Neural progenitor cell (in vitro differentiated cells): ENCODE data around the gene R3HDM4. TPM values are rescaled to one million over a fixed set of nuclear protein-coding genes. Genes with fewer than 3 reads are reported as not detected.

Source experiments
- DNase-seq: peaks from one replicate; pipeline ENCODE4 v3.0.0-alpha.2; 2016; ENCODE audit warnings: low spot score
- H2AFZ ChIP-seq: fragments of 200-600 bp; sonication (generic); replicated peaks from 2 replicates; pipeline ENCODE4 v1.6.1; 2016; ENCODE audit warnings: antibody characterized with exemption
- H3F3A ChIP-seq: fragments of 200-600 bp; sonication (generic); 2 replicates; pipeline ENCODE4 v1.6.1; 2016; ENCODE audit warnings: antibody characterized with exemption, low read depth
- H3K27ac ChIP-seq: fragments of 200-600 bp; sonication (generic); 2 replicates; pipeline ENCODE4 v1.5.1; 2016; ENCODE audit warnings: mild to moderate bottlenecking
- H3K27me3 ChIP-seq: fragments of 200-600 bp; sonication (generic); 2 replicates; pipeline ENCODE4 v1.6.1; 2016; ENCODE audit warnings: mild to moderate bottlenecking, moderate library complexity
- H3K36me3 ChIP-seq: fragments of 200-600 bp; sonication (generic); 2 replicates; pipeline ENCODE4 v1.5.1; 2016
- H3K4me1 ChIP-seq: fragments of 200-600 bp; sonication (generic); 2 replicates; pipeline ENCODE4 v1.6.1; 2016; ENCODE audit warnings: mixed run types
- H3K4me2 ChIP-seq: fragments of 200-600 bp; sonication (generic); 2 replicates; pipeline ENCODE4 v1.6.1; 2016
- H3K4me3 ChIP-seq: fragments of 200-600 bp; sonication (generic); 2 replicates; pipeline ENCODE4 v1.5.1; 2016
- H3K79me2 ChIP-seq: fragments of 200-600 bp; sonication (generic); 2 replicates; pipeline ENCODE4 v1.6.1; 2016; ENCODE audit warnings: low read depth
- H3K9ac ChIP-seq: fragments of 200-600 bp; sonication (generic); 2 replicates; pipeline ENCODE4 v1.6.1; 2016
- H3K9me3 ChIP-seq: fragments of 200-600 bp; sonication (generic); 2 replicates; pipeline ENCODE4 v1.5.1; 2016; ENCODE audit warnings: low read depth
- H4K20me1 ChIP-seq: fragments of 200-600 bp; sonication (generic); 2 replicates; pipeline ENCODE4 v1.6.1; 2016; ENCODE audit warnings: low read depth
- H3K27ac Mint-ChIP-seq: 3 replicates; pipeline ENCODE4 v1.8.0; 2021; ENCODE audit warnings: mixed read lengths
- H3K27me3 Mint-ChIP-seq: 2 replicates; pipeline ENCODE4 v1.8.0; 2022; ENCODE audit warnings: low read depth, mild to moderate bottlenecking, inconsistent platforms, moderate library complexity, mixed read lengths; ENCODE audit not compliant: insufficient read depth
- H3K36me3 Mint-ChIP-seq: 3 replicates; pipeline ENCODE4 v1.8.0; 2021; ENCODE audit warnings: mixed read lengths
- H3K4me1 Mint-ChIP-seq: 3 replicates; pipeline ENCODE4 v1.8.0; 2021; ENCODE audit warnings: mixed read lengths
- H3K4me3 Mint-ChIP-seq: 3 replicates; pipeline ENCODE4 v1.8.0; 2021; ENCODE audit warnings: mild to moderate bottlenecking, moderate library complexity, mixed read lengths
- H3K9me3 Mint-ChIP-seq: 3 replicates; pipeline ENCODE4 v1.8.0; 2020; ENCODE audit warnings: mixed read lengths
- EZH2 ChIP-seq: fragments of 200-600 bp; sonication (generic); IDR thresholded peaks from 2 replicates; pipeline ENCODE4 v1.6.1; 2017; ENCODE audit warnings: antibody characterized with exemption, mild to moderate bottlenecking, moderate library complexity
- EZH2phosphoT487 ChIP-seq: fragments of 200-600 bp; sonication (generic); IDR thresholded peaks from 2 replicates; pipeline ENCODE4 v1.6.1; 2017; ENCODE audit warnings: antibody characterized with exemption
- total RNA-seq: library from RNA; depleted of rRNA; stranded (reverse); fragments of >200 nt; gene quantifications from 2 replicates; pipeline ENCODE4 v1.2.3, GENCODE V29; 2015; ENCODE audit warnings: low replicate concordance
- TF ChIP-seq, protein P1 (sequence below): fragments of 200-600 bp; sonication (generic); IDR thresholded peaks from 2 replicates; pipeline ENCODE4 v1.5.1; 2017; ENCODE audit warnings: antibody characterized with exemption, mild to moderate bottlenecking

Gene R3HDM4
- total RNA-seq, 1 donor from 2014 or later = 22.7 TPM

DNA sequence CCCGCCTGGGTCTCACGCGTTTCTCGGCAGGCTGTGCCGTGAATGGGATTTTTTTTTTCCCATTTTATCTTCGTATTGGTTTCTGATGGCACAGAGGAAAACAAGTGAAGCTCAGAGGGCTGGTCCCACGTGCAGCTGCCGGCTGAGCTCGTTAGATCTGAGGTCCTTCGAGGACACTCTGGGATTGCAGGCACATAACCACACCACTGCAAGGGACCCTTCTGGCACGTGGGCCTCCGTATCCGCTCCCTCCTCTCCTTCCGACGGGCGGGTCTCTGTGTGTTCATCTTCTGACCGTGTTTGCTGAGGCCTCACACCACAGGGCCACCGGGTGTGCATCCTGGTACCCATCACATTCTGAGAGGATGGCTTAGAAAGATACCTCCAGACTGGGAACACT lies 36.9 kb downstream of the R3HDM4 start:
- no peak for TF ChIP-seq EZH2
- TF ChIP-seq EZH2phosphoT487 = no peak
- TF ChIP-seq, protein P1, sequence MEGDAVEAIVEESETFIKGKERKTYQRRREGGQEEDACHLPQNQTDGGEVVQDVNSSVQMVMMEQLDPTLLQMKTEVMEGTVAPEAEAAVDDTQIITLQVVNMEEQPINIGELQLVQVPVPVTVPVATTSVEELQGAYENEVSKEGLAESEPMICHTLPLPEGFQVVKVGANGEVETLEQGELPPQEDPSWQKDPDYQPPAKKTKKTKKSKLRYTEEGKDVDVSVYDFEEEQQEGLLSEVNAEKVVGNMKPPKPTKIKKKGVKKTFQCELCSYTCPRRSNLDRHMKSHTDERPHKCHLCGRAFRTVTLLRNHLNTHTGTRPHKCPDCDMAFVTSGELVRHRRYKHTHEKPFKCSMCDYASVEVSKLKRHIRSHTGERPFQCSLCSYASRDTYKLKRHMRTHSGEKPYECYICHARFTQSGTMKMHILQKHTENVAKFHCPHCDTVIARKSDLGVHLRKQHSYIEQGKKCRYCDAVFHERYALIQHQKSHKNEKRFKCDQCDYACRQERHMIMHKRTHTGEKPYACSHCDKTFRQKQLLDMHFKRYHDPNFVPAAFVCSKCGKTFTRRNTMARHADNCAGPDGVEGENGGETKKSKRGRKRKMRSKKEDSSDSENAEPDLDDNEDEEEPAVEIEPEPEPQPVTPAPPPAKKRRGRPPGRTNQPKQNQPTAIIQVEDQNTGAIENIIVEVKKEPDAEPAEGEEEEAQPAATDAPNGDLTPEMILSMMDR = no peak
- H3K27me3 Mint-ChIP-seq = peaks cover 10% of the 10 kb centered on the region
- no peaks in the 10 kb centered on the region for H3K9me3 ChIP-seq

DNA sequence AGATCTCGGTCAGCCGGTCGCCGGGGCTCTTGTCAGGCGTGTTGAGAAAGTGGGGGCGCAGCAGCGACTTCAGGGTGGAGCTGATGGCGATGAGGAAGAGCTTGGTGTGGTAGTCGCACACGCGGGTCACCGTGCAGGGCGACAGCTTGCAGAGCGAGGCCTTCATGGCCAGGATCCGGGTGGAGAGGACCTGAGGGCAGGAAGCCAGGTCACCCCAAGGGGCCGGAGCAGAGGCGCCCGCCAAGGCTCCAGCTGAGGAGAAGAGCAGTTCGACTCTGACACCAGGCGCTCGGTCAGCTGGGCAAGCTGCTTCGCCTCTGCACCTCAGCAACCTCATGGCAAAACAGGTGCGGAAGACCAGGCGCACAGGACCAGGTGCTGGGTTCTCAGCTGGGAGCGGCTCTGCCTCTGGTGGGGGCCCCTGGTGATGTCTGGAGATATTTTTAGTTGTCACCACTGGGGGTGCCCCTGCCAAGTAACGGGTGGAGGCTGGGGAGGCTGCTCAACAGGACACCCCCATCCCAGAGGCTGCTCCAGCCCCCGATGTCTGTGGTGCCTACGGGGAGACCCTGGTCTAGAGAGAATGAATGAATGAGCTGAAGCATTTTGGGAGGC lies 37.6 kb downstream of the R3HDM4 start:
- H3K4me3 Mint-ChIP-seq = no peak overlapping the region
- Histone ChIP-seq H2AFZ (no peak overlapping the region), H3K9me3 (no peaks in the 10 kb centered on the region), H4K20me1 (peaks cover 10% of the 10 kb centered on the region), H3K4me3 (no peak overlapping the region), H3K27ac (no peak overlapping the region), H3K79me2 (no peaks in the 10 kb centered on the region), H3K27me3 (no peaks in the 10 kb centered on the region), H3K4me2 (no peak overlapping the region), H3K36me3 (no peaks in the 10 kb centered on the region), H3F3A (peaks cover 22% of the 10 kb centered on the region), H3K9ac (no peak overlapping the region), H3K4me1 (no peaks in the 10 kb centered on the region)
- no peak overlapping the region for H3K27ac Mint-ChIP-seq
- H3K27me3 Mint-ChIP-seq = peaks cover 10% of the 10 kb centered on the region
- TF ChIP-seq EZH2phosphoT487 (no peak), EZH2 (no peak)
- TF ChIP-seq, protein P1 = no peak
- H3K36me3 Mint-ChIP-seq = peaks cover 12% of the 10 kb centered on the region
- H3K9me3 Mint-ChIP-seq = no peaks in the 10 kb centered on the region
- peaks cover 4% of the 10 kb centered on the region for H3K4me1 Mint-ChIP-seq
- no peak for DNase-seq

More for the DNA sequence above, 36.9 kb downstream of the R3HDM4 start:
- peaks cover 4% of the 10 kb centered on the region for H3K4me1 Mint-ChIP-seq
- no peaks in the 10 kb centered on the region for H3K36me3 ChIP-seq
- no peaks in the 10 kb centered on the region for H3K4me1 ChIP-seq
- no peak overlapping the region for H3K27ac ChIP-seq
- H3K9ac ChIP-seq = no peak overlapping the region
- H3K4me3 Mint-ChIP-seq = no peak overlapping the region
- H3K27ac Mint-ChIP-seq = no peak overlapping the region
- H3K27me3 ChIP-seq = no peaks in the 10 kb centered on the region
- H3K79me2 ChIP-seq = no peaks in the 10 kb centered on the region
- no peak for DNase-seq
- H3F3A ChIP-seq = peaks cover 21% of the 10 kb centered on the region
- H4K20me1 ChIP-seq = peaks cover 14% of the 10 kb centered on the region
- H2AFZ ChIP-seq = no peak overlapping the region
- H3K9me3 Mint-ChIP-seq = no peaks in the 10 kb centered on the region
- peaks cover 15% of the 10 kb centered on the region for H3K36me3 Mint-ChIP-seq
- H3K4me2 ChIP-seq = no peak overlapping the region
- no peak overlapping the region for H3K4me3 ChIP-seq

DNA sequence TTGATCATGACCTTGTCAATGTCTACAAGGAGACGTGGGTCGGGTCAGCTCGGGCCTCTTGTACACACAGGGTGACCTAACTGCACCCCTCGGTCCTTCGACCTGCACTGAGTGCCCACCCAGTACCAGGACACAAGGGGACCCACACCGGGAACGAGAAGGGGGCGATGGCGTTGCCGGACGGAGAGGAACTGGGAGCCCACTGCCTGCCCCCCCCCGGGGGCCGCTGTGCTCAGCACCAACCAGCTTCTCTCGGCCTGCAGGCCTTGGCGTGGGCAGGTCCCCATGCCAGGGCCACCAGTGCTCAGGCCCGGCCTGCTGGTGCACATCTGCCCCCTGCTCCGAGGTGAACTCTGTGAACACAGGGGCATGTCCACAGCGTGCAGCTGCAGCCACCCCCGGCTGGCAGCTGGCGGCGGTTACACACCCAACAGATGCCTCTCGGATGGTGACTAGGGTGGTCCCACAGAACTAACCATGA lies 39.4 kb downstream of the R3HDM4 start:
- no peaks in the 10 kb centered on the region for H3K36me3 ChIP-seq
- no peak overlapping the region for H3K4me3 Mint-ChIP-seq
- H3K4me1 Mint-ChIP-seq = peaks cover 2% of the 10 kb centered on the region
- H4K20me1 ChIP-seq = peaks cover 4% of the 10 kb centered on the region
- no peaks in the 10 kb centered on the region for H3K9me3 ChIP-seq
- no peak overlapping the region for H3K4me3 ChIP-seq
- no peak overlapping the region for H2AFZ ChIP-seq
- H3K36me3 Mint-ChIP-seq = peaks cover 9% of the 10 kb centered on the region
- no peaks in the 10 kb centered on the region for H3K9me3 Mint-ChIP-seq
- no peak overlapping the region for H3K27ac Mint-ChIP-seq
- H3F3A ChIP-seq = peaks cover 22% of the 10 kb centered on the region
- no peaks in the 10 kb centered on the region for H3K79me2 ChIP-seq
- TF ChIP-seq, protein P1 = no peak
- no peak for TF ChIP-seq EZH2
- no peak for TF ChIP-seq EZH2phosphoT487
- H3K9ac ChIP-seq = no peak overlapping the region
- H3K4me2 ChIP-seq = no peak overlapping the region
- H3K27me3 ChIP-seq = no peaks in the 10 kb centered on the region
- H3K4me1 ChIP-seq = no peaks in the 10 kb centered on the region
- peaks cover 5% of the 10 kb centered on the region for H3K27me3 Mint-ChIP-seq
- no peak overlapping the region for H3K27ac ChIP-seq
- no peak for DNase-seq
